Measurements from ENCODE around the gene FRA10AC1.

Gene FRA10AC1

DNA sequence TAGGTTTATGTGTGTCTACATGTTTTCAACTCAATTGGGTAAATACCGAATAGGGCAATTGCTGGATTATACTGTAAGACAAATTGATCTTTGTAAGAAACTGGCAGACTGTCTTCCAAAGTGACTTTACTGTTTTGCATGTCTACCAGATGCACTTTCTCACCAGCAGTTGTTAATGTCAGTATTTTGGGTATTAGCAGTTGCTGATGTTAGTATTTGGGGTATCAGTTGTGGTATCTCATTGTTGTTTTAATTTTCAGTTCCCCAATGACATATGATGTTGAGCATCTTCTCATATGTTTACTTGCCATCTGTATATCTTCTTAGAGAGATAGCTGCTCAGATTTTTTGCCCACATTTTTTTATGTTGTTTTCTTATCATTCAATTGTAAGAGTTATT lies 79.5 kb downstream of the FRA10AC1 start:
- no peak for DNase-seq

DNA sequence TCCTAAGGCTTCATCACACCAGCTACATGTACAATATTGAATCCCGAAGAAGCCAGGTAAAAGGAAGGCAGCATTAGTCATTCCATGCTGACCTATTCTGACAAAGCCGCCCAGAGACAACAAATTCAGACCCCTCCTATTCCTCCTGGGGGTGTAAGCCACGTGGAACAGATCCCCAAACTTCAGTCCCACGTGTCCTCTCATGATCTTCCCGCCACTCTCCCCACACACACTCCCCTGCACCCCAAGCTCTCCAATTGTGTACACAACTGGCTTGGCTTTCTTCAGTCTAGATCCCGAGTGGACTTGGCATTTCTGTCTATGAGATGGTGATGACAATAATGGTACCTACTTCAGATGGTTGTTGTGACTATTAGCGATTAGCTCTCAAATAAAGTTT lies 81.5 kb downstream of the FRA10AC1 start:
- DNase-seq = no peak
